HG03159 (cell line): Measurements from ENCODE around the gene ADGRV1.
"Not testable (repeated sequence)": the region's sequence is repeated elsewhere in the genome, so short reads cannot be mapped to it uniquely, and the experiment has no call there.

Experiments
- ATAC-seq: cut with Tn5 transposase; IDR thresholded peaks from one replicate; pipeline ENCODE4 v1.9.1; 2021; ENCODE audit warnings: mild to moderate bottlenecking, moderate library complexity; ENCODE audit not compliant: unreplicated experiment

Gene ADGRV1

DNA sequence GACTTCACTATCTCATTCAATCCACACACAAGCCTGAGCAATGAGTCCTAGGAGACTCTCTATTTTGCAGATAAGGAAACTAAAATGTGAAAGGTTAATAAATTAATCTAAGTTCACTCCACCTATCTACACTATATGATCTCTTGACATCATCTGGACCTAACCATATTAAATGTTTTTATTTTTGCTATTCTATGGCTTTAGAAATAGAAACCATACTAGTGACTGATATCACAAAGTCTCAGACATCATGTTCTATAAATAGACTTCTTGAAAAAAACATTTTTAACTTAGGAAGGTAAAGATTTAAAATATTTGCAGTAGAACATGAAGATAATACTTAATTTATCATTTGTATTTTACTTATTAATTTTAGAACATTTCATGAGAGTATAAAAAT, 9.4 kb upstream of the ADGRV1 start:
- no peak for ATAC-seq

DNA sequence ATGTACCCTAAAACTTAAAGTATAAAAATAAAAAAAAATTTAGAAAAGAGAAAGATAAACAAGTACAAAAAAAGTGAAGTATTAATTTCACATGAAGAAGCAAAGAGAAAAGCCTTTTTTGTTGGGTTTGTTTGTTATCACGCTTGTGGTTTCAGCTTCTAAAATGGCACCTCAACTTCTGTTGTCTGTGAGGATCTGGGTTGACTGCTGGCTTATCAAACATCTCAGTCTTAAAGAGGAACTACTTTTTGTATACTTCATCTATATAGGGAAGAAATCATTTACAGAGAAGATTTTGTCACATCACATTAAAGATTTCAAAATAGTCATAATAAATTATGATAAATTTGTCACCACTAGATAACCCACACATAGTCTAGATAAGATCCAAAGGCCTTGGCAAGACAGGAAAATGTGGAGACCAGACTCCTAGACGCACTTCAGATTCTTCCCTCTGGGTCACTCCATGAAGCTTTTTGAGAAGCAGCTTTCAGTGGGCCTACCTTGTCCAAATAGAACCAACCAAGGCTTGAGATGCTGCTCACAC, 8.8 kb upstream of the ADGRV1 start:
- no peak for ATAC-seq

DNA sequence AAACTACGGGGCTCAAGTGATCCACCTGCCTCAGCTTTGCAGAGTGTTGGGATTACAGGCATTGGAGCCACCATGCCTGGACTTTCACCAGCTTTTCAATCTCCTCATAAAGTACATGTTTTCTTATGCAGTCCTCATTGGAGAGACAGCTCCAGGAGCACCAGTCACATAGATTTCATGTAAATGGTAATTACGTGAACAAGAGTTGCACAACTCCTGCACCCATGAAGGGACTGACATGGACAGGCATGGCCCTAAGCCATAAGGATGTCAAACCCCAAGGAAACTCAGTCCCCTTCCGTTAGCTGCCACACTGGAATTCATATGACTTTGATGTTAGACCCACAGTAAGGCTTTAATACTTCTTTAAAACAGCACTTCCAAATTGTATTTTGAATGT, 7.6 kb upstream of the ADGRV1 start:
- no peak for ATAC-seq

DNA sequence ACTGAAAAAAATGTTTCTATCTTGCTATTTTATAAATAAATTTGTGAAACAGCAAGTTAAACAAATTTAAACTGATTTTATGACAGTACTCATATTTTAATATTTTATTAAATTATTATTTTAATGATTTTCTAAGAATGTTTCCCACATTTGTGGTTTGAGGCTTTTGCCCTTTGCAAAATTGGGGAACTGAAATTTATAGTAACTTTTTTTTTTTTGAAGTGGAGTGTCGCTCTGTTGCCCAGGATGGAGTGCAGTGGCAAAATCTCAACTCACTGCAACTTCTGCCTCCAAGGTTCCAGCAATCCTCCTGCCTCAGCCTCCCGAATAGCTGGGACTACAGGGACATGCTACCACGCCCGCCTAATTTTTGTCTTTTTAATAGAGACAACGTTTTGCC, 7.2 kb upstream of the ADGRV1 start:
- no peak for ATAC-seq

DNA sequence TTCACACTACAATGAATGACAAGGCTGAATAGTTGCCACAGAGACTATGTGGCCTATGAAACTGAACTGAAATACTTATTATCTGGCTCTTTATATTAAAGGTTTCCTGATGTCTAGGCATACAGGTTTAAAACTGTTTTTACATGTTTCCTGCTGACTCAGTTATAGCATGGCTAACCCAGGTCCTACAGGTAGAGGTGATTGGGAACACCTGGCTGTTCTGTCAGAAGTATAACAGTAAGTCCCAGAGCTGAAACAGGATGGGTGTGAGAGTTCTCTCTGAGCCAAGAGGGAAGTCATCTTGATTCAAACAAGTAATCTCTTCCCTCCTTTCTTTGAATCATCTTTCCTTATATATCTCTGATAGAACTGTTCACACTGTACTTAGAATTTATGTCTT, 4.9 kb upstream of the ADGRV1 start:
- no peak for ATAC-seq

DNA sequence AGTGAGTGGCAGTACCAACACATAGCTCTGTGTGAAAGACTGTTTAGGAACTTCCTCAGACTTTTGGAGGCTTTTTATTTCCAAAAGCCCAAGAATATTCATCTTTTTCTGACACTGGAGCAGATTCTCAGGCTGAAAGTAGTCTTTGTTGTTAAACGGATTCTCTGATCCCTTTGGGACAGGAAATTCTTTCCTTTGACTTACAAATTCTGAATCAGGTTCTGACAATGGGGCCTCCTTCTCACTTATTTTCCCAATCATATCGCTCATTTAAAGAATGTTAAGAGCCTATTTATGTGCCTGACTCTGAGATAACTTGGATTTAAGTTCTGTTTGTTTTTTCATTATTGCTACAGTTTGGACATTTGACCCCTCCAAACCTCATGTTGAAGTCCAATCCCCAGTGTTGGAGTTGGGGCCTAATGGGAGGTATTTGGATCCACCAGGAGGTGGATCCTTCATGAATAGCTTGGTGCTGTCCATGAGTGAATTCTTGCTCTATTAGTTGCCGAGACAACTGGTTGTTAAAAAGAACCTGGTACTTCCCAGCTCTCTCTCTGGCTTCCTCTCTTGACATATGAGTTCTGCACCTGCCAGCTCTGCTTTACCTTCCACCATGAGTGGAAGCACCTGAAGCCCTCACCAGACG, 4.1 kb upstream of the ADGRV1 start:
- no peak for ATAC-seq

DNA sequence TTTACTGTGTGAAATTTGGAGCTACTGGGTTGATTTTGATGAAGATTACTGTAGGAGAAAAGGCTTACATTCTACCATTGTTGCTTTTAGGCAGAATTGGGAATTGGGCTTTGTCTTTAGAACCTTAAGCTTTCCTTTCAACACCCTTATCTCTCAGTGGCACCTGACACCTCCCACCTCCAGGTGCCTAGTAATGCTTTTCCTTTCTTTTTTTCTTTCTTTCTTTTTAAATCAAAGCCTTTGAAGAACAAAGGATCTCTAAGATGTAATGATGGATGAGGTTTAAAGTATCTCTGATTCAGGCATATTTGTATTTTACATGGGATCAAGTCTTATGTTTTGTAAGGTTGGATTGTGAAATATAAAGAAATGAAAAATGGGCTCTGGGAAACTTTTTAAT, 2.9 kb upstream of the ADGRV1 start:
- ATAC-seq, result no peak

DNA sequence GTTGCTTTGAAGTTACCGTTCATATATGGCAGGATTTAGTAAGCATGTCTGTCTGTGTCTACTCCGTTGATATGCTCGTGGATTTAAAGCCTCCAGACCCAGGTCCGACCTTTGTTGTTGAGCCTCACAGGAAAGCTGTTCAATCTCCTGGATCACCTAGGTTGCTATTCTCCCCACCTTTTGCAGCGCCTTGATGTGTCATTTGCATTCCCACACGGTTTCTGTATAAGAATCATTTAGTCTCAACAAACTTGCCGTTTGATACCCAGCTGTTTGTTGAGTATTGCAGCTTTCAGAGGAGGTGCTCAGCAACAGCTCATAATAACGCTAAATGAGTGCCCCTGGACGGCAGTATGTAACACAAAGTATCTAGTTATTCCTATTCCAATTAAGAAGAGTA, 1.2 kb upstream of the ADGRV1 start:
- ATAC-seq, result no peak

DNA sequence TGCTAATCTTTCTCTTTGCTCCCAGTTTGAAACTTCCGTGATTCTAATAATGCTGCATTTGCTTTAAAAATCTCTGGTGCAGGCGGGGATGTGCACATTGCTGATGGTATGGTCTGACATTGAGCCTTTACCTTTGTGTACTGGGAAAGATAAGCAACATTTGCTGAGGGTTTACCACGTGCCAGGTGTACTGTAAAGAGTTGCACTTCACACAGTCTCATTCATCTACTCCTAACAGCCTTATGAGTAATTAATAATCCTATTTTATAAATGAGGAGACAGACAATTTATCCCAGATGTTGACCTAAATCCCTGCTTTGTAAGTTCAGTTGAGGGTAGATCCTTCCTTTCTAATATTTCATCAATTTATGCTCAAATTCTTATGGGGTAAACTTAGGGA, 726 bp upstream of the ADGRV1 start:
- no peak for ATAC-seq

DNA sequence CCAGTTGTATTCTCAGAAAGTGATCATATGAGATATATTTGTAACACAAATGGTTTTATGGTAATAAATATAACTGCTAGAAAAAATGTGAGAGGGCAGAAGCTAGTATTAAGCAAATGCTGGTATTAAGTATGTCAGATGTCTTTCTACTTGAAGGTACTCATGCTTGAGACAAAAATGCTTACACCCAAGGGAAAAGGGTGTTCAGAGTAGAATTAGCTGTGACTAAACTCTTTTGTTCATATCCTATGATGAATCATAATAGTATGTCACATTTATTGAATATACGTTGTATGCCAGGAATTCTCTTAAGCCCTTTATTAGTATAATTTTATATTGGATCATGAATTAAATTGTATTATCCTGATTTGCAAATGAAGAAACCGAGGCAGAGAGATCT, 2.2 kb downstream of the ADGRV1 start:
- no peak for ATAC-seq

DNA sequence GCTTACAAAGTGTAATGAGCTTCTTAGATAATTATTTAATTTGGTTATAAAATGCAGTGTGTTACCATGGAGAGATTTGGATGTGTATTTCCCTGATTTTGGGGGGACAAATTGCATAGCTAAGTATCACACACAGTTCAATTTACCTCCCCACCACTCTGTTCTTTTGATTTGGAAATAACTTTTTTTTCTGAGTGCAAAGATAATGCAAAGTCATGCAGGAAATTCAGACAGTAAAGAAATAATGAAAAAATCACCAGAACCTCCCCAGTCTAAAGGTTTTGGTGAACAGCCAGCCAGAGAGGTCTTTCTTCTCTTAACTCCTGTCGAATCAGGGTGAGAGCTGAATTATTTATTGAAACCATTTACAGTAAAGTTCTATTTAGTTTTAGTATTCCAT, 3.2 kb downstream of the ADGRV1 start:
- no peak for ATAC-seq

DNA sequence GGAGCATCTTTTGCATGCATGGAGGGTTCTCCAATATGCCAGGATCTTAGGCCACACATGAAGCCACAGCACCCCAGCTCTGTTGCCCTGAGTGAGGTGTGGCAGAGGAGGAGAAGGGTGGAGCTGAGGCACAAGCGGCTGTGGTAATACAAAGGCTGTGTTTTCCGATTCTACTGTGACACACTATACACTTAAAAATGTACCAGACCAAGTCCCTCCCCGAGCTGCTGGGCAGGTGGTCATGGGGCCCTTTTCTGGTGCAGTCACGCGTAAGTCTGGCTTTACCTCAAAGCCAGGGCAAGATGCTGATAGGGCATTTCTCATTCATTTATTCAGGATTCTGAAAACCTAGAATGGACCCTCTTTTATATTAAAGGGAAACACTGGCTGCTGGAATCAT, 3.7 kb downstream of the ADGRV1 start:
- ATAC-seq, result no peak

DNA sequence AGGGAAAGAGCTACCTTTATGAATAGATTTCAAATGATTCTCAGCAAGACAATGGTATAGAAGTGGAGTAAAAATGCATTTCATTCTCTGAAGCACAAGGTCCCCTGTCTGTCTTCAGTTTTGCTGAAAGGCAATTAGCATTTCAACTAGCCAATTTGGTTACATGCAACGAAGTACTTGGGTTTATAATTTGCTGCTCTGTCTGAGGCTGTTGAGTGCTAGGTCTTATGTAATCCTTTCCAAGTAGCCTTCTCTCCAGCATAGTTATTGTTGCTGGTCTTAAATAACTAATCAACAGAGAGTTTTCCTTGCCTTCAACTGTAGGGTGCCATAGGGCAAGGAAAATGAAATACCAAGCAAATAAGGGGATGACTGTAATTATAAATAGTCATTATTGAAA, 4.5 kb downstream of the ADGRV1 start:
- no peak for ATAC-seq

DNA sequence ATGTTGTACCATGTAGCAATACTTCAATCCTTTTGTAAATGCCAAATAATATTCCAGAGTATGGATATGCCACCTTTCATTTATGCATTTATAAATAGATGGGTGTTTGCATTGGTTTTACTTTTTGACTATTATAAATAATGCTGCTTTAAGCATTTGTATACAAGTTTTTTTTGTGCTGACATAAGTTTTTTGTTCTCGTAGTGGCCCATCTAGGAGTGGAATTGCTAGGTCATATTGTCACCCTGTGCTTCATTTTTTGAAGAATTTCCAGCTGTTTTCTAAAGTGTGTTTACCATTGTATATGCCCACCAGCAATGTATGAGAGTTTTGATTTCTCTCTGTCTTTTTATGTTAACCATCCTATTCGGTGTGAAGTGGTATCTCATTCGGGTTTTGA, 6.9 kb downstream of the ADGRV1 start:
- no peak for ATAC-seq

DNA sequence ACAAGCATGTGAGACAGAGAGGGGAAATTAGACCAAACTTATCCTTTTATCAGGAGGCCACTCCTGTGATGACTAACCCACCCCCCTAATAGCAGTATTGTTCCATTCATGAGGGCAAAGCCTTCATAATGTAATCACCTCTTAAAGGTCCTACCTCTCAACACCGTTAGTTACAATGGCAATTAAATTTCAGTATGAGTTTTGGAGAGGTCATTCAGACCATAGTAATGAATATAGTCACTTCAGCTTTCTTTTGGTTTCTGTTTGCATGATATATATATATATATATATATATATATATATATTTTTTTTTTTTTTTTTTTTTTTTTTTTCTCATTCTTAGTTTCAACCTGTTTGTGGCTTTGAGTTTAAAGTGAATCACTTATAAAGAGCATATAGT, 10.5 kb downstream of the ADGRV1 start:
- no peak for ATAC-seq

DNA sequence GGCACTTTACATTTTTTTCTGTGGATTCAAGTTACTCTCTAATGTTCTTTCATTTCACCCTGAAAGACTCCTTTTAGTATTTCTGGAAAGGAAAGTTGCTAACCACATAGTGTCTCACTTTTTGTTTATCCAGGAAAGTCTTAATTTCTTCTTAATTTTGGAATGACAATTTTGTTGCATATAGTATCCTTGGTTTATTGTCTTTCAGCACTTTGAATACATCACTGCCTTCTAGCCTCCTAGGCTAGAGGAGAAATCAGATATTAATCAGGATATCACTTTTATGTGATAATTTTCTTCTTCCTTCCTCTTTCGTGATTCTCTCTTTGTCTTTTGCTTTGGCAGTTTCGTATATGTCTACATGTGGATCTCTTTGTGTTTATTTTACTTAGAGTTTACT, 11.4 kb downstream of the ADGRV1 start:
- ATAC-seq, result no peak

DNA sequence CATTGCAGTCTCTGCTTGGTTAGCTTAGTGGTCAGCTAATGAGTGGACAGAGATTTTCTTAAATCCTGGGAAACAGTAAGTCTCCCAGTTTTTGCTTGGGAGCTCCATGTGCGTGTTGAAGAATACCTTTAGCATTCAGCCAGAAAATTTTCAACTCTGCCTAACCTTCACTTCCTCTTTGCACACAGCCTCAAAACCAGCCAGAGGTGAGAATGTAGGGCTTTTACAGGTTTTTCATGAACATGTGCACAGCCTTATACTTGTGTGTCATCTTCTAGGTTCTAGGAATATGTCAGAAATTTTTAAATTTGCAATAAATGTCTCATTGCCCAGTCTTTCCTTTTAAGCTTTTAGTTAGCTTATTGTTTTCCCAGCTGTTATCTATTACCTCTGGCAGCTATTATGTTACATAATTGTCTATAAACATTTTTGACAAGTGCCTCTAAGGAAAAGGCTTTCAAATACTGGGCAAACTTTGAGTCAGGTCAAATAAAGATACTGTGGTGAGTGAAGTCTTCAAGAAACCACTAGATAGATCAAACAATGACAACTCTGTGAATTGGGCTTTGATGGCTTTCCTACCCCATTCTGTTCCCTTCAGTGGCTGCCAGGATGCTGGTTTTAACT, 12.7 kb downstream of the ADGRV1 start:
- ATAC-seq, result no peak

DNA sequence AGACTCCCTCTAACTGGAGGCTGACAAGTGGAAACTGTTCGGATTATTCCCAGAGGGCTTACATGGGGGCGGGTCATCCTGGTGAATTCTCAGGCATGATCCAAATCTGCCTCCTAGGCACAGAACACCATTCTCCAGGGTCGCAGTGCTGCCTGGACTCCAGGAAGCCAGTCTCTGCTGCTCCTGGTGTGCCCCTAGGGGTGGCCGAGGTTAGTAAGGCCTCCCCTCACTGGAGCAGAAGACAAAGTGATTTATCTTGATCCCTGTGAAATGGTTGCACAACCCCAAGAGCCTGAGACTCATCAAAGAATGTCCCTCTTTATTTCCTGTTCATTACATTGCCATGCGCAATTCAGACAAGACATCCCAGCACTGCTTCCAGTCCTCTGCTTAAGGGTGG, 17.1 kb downstream of the ADGRV1 start:
- ATAC-seq, result no peak

DNA sequence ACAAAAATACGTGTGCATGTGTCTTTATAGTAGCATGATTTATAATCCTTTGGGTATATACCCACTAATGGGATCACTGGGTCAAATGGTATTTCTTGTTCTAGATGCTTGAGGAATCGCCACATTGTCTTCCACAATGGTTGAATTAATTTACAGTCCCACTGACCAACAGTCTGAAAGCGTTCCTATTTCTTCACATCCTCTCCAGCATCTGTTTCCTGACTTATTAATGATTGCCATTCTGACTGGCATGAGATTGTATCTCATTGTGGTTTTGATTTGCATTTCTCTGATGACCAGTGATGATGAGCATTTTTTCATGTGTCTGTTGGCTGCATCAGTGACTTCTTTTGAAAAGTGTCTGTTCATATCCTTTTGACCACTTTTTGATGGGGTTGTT, 18.0 kb downstream of the ADGRV1 start:
- ATAC-seq, result not testable (repeated sequence)

DNA sequence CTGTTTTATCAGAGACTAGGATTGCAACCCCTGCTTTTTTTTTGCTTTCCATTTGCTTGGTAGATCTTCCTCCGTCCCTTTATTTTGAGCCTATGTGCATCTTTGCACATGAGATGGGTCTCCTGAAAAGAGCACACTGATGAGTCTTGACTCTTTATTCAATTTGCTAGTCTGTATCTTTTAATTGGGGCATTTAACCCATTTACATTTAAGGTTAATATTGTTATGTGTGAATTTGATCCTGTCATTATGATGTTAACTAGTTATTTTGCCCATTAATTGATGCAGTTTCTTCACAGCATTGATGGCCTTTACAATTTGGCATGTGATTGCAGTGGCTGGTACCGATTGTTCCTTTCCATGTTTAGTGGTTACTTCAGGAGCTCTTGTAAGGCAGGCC, 21.3 kb downstream of the ADGRV1 start:
- ATAC-seq, result not testable (repeated sequence)

DNA sequence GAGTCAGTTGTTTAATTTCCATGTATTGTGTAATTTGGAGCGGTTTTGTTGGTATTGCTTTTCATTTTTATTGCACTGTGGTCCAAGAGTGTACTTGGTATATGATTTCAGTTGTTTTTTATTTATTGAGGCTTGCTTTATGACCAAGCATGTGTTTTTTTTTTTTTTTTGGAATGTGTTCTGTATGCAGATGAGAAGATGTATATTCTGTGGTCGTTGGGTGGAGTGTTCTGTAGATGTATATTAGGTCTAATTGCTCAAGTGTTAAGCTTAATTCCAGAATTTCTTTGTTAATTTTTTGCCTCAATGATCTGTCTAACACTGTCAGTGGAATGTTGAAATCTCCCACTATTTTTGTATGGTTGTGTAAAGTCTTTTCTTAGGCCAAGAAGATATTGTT, 23.4 kb downstream of the ADGRV1 start:
- ATAC-seq, result no peak

DNA sequence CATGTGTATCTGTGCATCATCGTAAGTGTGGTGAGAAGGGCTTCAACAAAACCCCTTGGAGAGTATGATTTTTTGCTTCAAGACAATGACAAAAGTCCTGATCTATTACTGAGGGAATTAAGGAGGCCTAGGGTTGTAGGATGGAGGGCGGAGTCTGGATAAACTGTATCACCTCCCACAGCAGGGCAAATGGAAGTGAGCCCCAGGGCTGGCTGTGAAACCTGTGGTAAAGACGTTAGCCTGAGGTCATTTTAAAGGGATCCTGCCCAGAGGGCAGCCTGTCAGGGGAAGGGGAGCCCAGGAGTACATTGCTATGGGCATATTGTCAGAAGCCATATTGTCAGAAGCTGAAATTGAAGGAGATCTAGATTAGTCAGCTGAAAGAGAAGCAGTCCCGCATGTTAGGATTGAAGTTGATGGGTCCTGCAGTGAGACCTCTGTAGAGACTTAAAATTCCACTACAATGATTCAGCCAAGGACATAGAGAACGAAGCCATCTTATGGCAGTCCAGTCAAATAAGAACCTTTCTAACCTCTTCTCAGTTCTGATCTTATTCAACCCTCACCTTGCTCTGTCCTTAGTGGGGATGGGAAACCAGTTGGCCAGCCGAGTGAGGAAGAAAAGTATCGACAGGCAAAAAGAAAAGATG, 26.9 kb downstream of the ADGRV1 start:
- ATAC-seq, result no peak
